HUDEP-2 (cell line): Measurements from ENCODE around the gene RYK.
"Not testable (repeated sequence)": the region's sequence is repeated elsewhere in the genome, so short reads cannot be mapped to it uniquely, and the experiment has no call there.

Experiments
- DNase-seq, 76 experiments: peaks; one replicate each; lab custom pipeline; 2025; ENCODE audit not compliant: unreplicated experiment in 76 of 76; lab: John Stamatoyannopoulos, UW

Gene RYK

GRCh38 chr3:134228035-134228434, 22.6 kb downstream of the RYK start:
- peak in 42 of 76 experiments; percentile 2 to 60 (median 28) for DNase-seq

- DNase-seq = not testable (repeated sequence)
These were observed 25.9 kb downstream of the RYK start for GRCh38 chr3:134224796-134225156.

GRCh38 chr3:134222835-134223234, 27.8 kb downstream of the RYK start:
- DNase-seq = no peak

GRCh38 chr3:134216851-134217250, 33.8 kb downstream of the RYK start:
- DNase-seq = no peak

- DNase-seq = no peak
These were observed 34.4 kb downstream of the RYK start for GRCh38 chr3:134216191-134216764.

GRCh38 chr3:134214239-134214638, 36.4 kb downstream of the RYK start:
- DNase-seq = no peak

- DNase-seq = peak in 73 of 76 experiments; percentile 3 to 86 (median 66)
These were observed 37.5 kb downstream of the RYK start for GRCh38 chr3:134212967-134213665.

- peak in 61 of 76 experiments; percentile 3 to 67 (median 31) for DNase-seq
These were observed 38.9 kb downstream of the RYK start for GRCh38 chr3:134211797-134212196.

- no peak for DNase-seq
These were observed 45.2 kb downstream of the RYK start for GRCh38 chr3:134205451-134205850.

- DNase-seq = no peak
These were observed 49.2 kb downstream of the RYK start for GRCh38 chr3:134201201-134202130.

GRCh38 chr3:134199880-134200279, 50.8 kb downstream of the RYK start:
- DNase-seq = not testable (repeated sequence)

GRCh38 chr3:134199240-134199639, 51.4 kb downstream of the RYK start:
- no peak for DNase-seq

GRCh38 chr3:134198414-134198813, 52.2 kb downstream of the RYK start:
- no peak for DNase-seq

- DNase-seq = peak in 32 of 76 experiments; percentile 5 to 63 (median 40)
These were observed 52.9 kb downstream of the RYK start for GRCh38 chr3:134197681-134198261.

GRCh38 chr3:134194247-134194646, 56.4 kb downstream of the RYK start:
- DNase-seq = no peak

GRCh38 chr3:134190250-134190649, 60.4 kb downstream of the RYK start:
- DNase-seq = no peak

GRCh38 chr3:134189849-134190248, 60.8 kb downstream of the RYK start:
- no peak for DNase-seq

- DNase-seq = peak in 6 of 76 experiments; percentile 2 to 28 (median 8)
These were observed 64.3 kb downstream of the RYK start for GRCh38 chr3:134186391-134186790.

- no peak for DNase-seq
These were observed 69.9 kb downstream of the RYK start for GRCh38 chr3:134180761-134181160.

- DNase-seq = no peak
These were observed 71.2 kb downstream of the RYK start for GRCh38 chr3:134179508-134179907.

- DNase-seq = no peak
These were observed 87.6 kb downstream of the RYK start for GRCh38 chr3:134163096-134163495.
